RCC 7860 (cell line): ENCODE data around the gene TMEM187.

ENCODE experiments used
- DNase-seq: peaks from one replicate; pipeline ENCODE4 v3.0.0-alpha.2; 2015; ENCODE audit warnings: low spot score
- FAIRE-seq: peaks from 2 replicates; lab custom pipeline; 2012; peaks lifted over from hg19 to GRCh38; lab: Jason Lieb, UNC

Gene TMEM187, protein sequence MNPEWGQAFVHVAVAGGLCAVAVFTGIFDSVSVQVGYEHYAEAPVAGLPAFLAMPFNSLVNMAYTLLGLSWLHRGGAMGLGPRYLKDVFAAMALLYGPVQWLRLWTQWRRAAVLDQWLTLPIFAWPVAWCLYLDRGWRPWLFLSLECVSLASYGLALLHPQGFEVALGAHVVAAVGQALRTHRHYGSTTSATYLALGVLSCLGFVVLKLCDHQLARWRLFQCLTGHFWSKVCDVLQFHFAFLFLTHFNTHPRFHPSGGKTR

DNA sequence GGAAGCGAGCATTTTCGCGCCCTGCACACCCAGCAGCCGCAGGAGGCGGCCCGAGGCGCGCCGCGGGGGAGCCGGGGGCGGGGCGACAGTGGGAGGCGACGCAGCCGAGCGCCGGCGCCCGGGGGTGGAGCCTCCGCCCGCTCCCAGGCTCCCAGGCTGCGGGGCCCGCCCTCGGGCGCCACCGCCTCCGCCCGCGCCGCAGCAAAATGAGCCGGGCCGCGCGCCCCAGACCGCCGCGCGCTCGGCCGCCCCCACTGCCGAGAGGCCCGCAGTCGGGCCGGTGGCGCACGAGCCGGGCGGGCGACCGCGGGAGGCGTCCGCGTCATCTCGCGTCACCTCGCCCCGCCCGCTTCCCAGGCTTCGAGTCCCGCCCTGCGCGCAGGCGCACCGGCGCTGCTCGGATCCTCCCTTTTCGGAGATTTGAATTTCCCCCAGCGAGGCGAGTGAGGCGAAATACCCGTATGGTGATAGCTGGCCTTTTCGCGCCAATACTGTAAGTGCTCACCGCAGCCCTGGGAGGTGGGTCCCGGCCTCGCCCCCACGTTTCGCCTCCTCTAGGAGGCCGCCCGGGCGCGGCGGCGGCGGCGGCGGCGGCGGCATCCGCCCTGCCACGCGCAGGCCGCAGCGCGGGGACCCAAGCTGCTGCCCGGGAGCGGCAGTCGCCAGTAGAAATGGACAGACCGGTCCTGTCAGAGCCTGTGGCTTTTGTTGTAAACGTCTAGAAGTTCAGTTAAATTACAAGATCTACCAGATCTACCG lies at the start of gene TMEM187:
TMEM187 (plus strand) TSS at position 387 of the 759 bp plus-strand sequence. CDS start 9,309 bp downstream, outside the sequence.
- DNase-seq (peak; percentile 86), FAIRE-seq (no peak)

DNA sequence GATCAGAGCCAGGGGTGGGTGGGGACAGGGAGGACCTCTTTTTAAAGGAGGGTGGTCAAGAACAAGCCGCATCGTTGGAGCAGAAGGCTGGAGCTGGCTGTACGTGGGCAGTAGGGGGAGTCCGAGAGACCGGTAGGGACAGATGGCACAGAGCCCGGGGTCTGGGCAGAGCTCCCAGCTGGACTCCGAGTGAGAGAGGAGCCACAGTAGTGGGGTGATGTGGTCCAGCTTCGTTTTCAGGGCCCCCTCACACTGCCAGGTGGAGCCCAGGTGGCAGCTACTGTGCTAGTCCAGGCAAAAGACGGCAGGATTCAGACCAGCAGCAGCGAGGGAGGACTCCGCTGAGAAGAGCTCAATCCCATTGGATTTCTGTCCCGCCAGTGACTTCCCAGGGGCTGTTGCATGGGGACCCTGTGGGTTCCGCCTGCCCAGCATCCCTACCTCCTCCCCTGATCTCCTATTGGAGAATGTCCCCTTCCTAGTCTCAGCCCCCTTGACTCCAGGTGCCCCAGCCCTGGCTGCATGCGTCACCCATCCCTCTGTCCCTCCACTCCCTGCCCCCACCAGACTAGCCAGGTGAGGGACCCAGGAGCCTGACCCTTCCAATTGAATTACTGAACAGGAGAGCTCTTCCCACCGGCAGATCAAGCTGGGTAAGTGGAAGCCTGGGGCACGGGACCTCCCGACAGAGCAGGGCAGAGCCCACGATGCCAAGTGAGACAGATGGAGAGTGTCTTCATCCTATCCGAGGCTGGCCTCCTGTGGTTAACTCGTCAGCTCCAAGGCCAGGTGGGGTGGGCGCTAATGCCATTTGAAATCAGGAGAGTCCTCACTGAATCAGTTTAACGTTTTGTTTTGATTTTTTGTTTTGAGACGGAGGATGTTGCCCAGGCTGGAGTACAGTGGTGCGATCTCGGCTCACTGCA lies 49.4 kb upstream of the TMEM187 start:
- FAIRE-seq (no peak), DNase-seq (peak; percentile 22)

DNA sequence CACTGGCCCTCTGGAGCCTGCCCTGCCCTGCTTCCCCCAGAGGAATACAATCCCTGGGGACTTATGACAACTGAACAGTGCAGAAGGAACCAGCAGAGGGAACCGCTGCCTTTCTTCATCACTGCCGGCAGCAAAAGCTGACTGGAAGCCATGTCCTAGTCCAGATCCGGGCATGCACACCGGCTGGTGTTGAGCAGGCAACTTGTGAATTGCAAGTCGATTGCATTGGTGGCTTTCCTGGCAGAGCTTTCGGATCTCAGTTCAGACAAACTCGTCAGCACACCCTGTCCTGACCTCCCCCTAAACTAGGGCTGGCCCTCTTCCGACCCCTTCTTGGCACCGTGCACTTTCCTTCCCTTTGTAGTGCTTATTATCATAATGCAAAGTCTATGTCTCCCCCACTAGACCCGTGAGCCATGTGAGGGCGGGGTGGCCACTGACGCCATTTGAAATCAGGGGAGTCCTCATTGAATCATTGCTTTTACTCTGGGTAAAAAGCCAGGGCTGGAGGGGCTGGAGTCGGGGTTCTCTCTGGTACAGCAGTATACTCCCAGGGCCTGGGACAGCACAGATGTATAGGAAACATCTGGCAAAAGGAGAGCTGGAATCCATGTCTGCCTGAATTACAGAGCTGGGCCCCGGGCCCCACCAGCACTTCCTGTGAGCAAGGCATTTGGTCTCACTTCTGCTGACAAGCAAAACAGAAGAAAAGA lies 48.2 kb upstream of the TMEM187 start:
- FAIRE-seq = no peak
- DNase-seq = no peak

DNA sequence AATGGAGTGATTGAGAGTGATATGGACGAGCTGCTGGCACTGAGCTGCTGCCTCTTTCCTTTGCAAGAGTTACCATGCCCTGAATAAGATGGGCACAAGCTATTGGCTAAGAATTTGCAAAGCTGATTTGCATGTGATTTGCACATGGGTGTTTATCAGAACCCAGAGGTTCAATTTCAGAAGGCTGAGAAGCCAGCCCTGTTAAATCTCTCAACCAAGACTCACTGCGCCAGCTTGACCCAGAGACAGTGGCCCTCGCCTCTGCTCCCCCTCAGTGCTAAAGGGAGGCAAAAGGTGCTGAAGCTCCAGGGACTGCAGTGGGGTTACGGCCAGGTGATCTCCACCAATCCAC lies 47.2 kb upstream of the TMEM187 start:
- no peak for DNase-seq
- FAIRE-seq = no peak

DNA sequence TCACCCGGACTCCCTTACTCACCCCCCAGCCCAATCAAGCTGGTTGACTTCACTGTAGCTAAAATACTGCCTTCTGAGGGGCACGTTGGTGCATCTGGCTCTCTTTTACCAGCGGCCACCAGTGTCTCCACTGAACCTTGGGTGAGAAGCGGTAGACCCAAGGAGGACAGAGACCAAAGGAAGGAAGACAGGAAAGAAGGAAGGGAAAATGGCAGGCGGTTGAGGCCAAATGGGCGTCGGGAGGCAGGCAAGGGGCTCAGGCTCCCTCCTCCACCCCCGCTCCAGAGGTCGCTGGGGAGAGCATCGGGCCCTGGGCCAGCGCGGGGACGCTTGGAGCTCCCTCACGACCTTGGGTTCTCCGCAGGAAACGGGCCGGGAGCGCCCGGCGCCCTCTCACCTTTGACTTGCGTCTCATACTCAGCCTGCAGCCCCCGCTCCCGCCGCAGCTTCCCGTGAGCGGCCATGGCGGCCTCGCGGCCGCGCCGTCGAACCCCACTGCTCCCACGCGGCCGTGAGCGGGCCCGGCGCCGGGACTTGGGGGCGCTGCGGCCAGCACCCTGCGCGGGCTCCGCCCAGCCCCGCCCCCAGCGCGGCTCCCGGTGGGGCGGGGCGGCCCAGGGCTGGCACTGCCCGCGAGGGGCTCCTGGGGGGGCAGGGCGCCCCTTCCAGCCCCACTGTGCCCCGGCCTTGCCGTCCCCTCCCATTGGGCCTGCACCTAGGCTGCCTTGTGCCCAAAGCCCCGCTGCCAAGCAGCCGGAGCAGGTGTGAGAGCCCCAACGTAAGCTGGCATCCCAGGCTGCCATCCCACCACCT lies 46.6 kb upstream of the TMEM187 start, which contains the start of gene ARHGAP4:
ARHGAP4 (minus strand) TSS at position 526 of the 813 bp plus-strand sequence; CDS start at position 464, 62 bp downstream.
- FAIRE-seq (no peak), DNase-seq (no peak)

DNA sequence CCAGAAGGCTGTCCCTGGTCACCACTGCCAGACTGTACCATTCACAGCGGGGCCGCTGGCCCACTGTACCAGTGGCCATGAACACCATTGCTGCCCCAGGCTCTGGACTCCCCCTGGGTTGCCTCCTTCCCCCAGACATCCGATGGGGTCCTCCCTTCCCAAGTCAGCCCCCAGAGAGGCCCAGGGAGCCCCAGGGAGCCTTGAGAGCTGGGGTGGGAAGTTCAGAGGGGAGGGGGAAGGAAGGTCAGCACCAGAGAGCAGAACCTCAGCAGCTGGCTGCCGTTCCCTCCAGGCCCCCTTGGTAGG lies 46.0 kb upstream of the TMEM187 start:
- DNase-seq (no peak), FAIRE-seq (no peak)

DNA sequence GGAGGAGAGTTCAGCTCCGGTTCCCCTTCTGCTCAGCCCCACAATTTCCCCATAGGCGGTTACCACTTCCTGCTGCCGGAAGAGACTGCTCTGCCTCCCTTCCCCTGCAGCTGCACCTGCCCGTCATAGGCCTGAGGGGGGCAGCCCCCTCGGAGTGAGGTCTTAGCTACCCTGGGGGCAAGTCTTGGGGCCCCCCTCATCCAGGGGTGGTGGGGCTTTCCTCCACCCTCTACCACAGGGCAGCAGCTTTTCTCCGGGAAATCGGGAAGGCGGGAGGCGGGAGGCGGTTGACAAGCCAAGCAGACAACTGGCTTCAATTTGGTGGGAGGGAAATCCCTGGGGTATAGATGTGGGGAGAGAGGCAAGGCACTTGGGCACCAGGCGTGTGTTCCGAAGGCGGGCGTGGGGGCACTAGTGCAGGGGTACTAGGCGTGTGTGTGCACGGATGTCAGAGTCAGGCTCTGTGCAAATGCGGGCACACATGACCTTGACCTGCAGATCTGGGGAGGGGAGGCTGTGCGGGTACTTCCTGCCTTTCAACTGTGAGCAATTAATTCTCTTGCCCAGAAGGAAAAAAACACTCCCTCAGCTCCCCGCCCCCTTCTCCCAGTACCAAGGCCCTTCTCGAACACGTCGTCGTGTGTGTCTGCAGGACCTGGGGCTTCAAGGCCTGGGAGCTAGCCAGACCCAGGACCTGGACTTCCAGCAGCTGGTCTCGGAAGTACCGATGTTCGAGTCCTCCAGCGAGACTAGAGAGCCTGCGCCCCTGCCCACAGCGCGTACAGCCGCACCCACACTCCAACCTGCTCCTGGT lies 45.5 kb upstream of the TMEM187 start:
- peak; percentile 10 for DNase-seq
- FAIRE-seq = no peak

DNA sequence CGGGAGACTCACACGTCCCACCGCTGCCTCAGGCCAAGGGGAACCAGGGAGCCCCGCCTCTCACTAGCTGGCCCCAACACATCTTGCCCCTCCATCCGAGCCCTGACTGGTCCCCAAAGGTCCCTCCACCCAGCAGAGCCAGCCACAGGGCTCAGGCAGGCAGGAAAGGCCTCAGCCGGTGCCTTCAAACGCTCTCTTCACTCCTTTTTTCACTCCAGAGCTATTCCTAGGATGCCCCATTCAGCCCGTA lies 45.0 kb upstream of the TMEM187 start:
- FAIRE-seq (no peak), DNase-seq (no peak)

DNA sequence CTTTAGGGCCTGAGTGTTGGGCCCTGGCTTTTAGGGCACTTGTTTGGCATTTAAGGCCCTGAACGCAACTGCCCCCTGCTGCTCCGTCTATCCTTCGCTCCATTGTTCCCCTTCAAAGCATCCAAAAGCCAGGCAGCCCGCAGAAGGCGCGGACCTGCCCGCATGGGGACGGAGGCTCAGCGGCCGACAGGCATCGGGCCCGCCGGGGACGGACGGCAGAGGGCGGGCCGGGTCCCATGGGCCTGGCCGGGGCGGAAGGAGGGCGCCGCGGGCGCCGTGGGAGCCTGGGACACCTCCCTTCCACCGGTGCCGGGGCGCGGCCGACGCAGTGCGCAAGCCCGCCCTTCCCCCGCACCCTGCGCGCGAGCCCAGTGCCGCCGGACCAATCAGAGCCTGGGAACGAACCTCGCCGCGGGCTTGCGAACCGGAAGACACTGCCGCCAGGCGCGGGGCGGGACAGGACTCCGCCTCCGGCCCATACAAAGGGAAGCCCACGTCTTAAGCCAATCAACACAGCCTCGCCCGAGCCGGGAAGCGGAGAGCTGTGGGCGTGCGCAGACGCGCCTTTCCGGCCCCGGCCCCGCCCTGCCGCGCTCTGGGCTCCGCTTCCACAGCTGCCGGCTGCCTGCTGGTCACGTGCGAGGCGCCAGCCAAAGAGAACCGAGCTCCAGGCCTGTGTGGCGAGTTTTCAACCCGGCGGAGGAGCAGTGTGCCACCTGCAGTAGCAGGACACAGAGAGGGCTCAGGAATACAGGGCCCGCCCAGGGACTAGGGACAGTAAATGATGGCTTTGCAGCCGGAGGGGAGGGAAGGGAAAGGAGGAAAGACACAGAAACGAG lies 44.4 kb upstream of the TMEM187 start:
- FAIRE-seq = peak; percentile 94
- peak; percentile 95 for DNase-seq

DNA sequence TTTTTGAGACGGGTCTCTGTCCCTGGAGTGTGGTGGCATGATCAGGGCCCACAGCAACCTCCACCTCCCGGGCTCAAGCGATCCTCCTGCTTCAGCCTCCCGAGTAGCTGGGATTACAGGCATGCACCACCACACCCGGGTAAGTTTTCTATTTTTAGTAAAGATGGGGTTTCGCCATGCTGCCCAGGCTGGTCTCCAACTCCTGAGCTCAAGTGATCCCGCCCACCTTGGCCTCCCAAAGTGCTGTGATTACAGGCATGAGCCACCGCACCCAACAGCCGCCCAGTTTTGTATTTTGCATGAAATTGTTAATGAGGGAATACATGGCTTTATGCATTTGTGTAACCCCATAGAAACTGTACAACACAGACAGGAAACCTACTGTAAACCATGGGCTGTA lies 43.7 kb upstream of the TMEM187 start:
- FAIRE-seq (no peak), DNase-seq (no peak)

DNA sequence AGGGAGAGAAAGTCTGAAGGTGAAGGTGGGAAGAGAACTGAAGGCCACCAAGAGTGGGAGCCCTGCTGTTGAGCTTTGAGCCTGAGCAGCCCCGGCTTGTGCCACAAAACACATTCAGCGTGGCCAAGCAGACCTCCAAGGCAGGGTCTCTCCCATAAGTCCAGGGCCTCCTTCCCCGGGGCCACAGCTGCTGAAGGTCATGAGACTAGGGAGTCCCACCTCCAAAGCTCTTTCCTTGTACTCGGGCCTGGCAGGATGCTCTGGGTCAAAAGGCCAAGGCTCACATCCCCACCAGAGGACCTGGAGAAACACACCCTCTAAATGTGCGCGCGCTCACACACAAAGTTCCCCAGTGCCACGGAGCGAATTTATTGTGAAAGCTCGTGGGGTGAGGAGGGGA lies 43.0 kb upstream of the TMEM187 start:
- DNase-seq = no peak
- no peak for FAIRE-seq

DNA sequence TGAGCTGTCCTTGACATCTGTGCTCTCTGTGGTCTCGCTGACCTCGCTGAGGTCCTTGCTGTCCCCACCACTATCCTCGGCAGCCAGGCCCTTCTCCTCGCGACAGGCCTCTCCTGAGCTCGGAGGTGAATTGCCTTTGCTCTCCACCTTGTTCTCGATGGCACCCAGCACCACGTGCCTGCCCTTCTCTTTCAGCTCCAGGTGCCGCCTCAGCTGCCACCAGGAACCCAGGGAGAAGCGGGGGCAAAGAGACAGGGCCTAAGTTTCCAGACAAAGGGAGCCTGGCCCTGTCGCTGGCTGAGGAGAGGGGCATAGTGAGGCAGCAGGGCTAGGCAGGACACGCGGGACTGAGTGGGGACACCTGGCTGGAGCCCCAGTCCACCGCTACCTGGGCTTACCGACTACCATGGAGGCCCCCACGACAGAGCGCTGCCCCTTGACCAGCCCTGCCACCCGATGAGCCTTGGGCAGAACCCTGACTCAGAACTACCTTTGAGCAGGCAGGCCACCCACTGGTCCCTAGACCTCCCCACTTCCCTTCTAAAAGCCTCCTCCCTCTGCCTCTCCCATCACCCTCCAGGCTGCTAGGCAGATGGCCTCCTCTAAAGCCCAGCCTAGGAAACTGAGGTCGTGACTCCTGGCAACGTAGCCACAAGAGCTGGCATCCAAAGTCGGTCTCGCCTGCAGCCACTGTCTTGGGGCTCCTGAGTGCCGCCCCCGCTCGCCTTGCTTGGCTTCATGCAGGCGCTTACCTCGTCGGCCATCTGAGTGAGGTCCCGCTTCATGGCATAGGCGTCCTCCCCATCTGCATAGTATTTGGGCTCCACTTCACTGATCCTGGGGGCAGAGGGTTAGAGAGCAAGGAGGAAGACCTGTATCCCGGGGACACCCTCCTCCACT lies 42.3 kb upstream of the TMEM187 start:
- FAIRE-seq (no peak), DNase-seq (no peak)

DNA sequence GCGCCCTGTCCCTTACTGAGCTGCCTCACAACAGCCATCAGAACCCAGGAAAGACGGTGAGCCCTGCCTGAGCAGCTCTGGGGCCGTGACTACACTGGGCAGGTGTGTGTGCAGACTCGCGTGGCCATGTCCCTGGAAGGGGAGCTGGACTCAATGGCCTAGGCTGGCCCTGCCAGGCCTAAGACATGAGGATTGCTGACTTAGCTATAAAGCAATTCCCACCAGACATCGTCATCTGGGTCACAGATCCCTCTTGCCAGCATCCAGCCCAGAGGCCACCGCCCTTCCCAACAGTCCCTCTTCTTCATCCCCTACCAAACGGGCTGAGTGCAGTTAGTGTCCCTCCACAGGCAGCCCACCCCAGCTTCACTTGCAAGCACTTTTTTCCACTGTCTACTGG lies 41.4 kb upstream of the TMEM187 start:
- DNase-seq (no peak), FAIRE-seq (no peak)

DNA sequence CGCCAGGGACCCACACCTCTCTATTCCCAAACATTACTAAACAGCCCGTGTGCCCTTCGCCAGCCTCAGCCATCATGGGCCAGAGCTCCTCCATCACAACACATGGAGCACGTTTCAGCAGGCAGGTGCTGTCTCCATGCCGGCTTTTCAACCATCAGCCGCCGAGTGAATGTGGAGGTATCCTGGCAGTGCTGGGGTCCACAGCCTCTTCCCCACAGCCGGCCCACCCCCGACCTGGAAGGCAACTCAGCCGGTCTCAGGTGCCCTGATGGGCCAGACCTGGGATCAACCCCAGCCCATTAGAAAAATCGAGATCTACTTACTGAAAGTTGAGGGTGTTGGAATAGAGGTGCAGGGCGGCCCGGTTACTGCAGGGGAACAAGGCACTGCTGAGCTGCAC lies 40.8 kb upstream of the TMEM187 start:
- FAIRE-seq = no peak
- no peak for DNase-seq

DNA sequence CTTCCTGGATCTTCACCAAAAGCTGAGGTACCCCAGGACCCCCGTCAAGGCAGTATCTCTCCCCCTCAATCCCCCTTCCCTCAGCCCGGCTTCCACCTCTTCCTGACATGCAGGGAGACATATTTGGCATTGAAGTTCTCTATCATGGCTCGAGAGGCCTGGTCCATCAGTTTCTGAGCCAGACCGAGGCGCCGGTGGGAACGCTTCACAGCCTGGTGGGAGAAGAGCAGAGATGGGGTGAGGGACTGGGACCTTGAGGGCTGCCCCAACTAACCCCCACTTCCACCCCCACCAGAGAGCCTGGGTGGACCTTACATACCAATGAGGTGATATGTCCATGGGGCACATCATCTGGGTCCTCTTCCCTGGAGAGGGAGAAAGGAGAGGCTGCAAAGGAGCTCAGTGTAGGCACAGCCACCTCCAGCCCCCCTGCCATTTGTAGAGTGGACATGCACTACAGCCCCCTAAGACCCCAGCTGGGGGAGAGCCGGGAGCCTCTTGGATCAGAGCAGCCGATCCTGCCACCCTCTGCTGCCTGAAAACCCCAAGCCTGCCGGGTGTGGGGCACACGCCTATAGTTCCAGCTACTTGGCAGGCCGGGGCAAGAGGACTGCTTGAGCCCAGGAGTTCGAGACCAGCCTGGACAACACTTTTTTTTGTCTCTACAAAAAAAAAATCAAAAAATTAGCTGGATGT lies 40.2 kb upstream of the TMEM187 start:
- FAIRE-seq (no peak), DNase-seq (no peak)

DNA sequence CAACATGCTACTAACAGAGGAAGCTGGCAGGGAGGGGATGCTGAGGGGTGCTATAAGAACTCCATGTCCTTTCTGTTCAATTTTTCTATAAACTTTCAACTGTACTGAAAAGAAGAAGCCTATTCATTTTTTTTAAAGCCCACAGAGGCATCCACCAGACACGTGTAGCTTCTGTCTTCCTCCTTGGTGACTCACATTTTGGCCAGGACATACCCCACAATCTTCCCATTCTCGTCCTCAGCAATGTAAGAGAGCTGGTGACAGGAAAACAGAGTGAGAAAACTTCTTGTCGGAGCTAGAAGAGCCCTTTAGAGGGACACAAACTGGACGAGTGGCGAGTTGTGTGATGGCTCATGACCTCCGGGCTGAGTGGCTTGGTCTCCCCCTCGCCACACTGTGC lies 38.8 kb upstream of the TMEM187 start:
- DNase-seq (peak; percentile 12), FAIRE-seq (peak; percentile 48)

DNA sequence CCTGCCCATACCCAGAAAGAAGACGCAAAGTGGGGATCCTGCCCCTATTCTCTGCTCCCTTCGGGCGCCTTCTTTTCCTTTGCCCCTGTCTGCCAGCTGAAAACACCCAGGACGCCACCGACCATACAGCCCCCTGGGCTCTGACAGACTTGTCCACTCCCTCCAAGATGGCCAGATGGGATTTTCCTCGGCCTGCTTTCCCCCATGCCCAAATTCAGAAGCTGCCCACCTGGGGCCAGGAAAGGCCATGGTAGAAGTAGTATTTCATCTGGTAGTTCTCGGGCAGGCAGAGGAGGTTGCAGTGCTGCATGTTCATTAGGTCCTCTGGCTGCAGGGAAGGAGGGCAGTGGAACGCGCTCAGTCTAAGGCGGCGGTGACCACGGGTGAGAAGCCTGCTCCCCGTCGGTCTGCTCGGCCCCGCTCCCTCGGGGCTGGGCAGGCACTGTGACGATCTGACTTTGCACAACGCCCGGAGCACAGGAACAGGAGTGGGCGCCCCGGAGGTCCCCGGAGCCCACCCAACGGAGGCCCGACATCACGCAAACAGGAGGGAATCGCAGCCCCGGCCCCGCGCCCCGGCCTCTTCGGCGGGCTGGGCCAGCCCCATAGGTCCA lies 38.3 kb upstream of the TMEM187 start:
- DNase-seq (no peak), FAIRE-seq (no peak)
